HG03571 (cell line): ENCODE results near the gene CCDC188.

Experiments
- ATAC-seq: cut with Tn5 transposase; IDR thresholded peaks from one replicate; pipeline ENCODE4 v1.9.1; 2021; ENCODE audit not compliant: unreplicated experiment

CCDC188 gene

GRCh38 chr22:20150381-20151275 lies at the start of gene CCDC188:
CCDC188 (minus strand) TSS chr22:20151055; CDS start chr22:20150986, 69 bp downstream.
- no peak for ATAC-seq

GRCh38 chr22:20199906-20200305 lies 49.1 kb upstream of the CCDC188 start:
- no peak for ATAC-seq

- ATAC-seq, result no peak
Observed at GRCh38 chr22:20199413-20199842, 48.6 kb upstream of the CCDC188 start.

- ATAC-seq, result no peak
Observed at GRCh38 chr22:20198557-20199319, 47.9 kb upstream of the CCDC188 start.

GRCh38 chr22:20197407-20198030 lies 46.7 kb upstream of the CCDC188 start:
- no peak for ATAC-seq

- ATAC-seq, result no peak
Observed at GRCh38 chr22:20196094-20196842, 45.4 kb upstream of the CCDC188 start.

- no peak for ATAC-seq
Observed at GRCh38 chr22:20194681-20195593, 44.1 kb upstream of the CCDC188 start.

- ATAC-seq, result no peak
Observed at GRCh38 chr22:20193761-20194494, 43.1 kb upstream of the CCDC188 start.

- no peak for ATAC-seq
Observed at GRCh38 chr22:20192972-20193760, 42.3 kb upstream of the CCDC188 start.

- ATAC-seq, result no peak
Observed at GRCh38 chr22:20192293-20192971, 41.6 kb upstream of the CCDC188 start.

- no peak for ATAC-seq
Observed at GRCh38 chr22:20191803-20192202, 40.9 kb upstream of the CCDC188 start.

GRCh38 chr22:20191000-20191515 lies 40.2 kb upstream of the CCDC188 start:
- no peak for ATAC-seq

GRCh38 chr22:20188567-20188877 lies 37.7 kb upstream of the CCDC188 start:
- ATAC-seq, result no peak

- no peak for ATAC-seq
Observed at GRCh38 chr22:20187777-20188566, 37.1 kb upstream of the CCDC188 start.

- ATAC-seq, result no peak
Observed at GRCh38 chr22:20186871-20187546, 36.2 kb upstream of the CCDC188 start.

GRCh38 chr22:20186183-20186870 lies 35.5 kb upstream of the CCDC188 start:
- no peak for ATAC-seq
